K562 (cell line): ENCODE measurements around the gene DARS2. TPM values are rescaled to one million over a fixed set of nuclear protein-coding genes. Genes with fewer than 3 reads are reported as not detected.
A peak's percentile ranks its signal among the peaks of the same experiment; 100 is the strongest.

Experiments
- ASH1L ChIP-seq: fragments of 450-650 bp; IDR thresholded peaks from 2 replicates; pipeline ENCODE4 v1.6.1; 2018; ENCODE audit warnings: borderline replicate concordance, mild to moderate bottlenecking, low read depth; ENCODE audit not compliant: partially characterized antibody
- ATF3 ChIP-seq, 2 experiments: fragments of 450-650 bp in 1 of 2; sonication (generic) in 1 of 2; formaldehyde crosslinking in 1 of 2; IDR thresholded peaks in 1 of 2; conservative IDR thresholded peaks in 1 of 2; 2 replicates each; pipeline versions ENCODE4 v1.6.1 to v1.8.1; 2016 to 2023; ENCODE audit warnings: mild to moderate bottlenecking in 2 of 2, moderate library complexity in 2 of 2, inconsistent platforms in 1 of 2, missing genetic modification reagents in 1 of 2
- C11orf30 ChIP-seq: fragments of 450-650 bp; IDR thresholded peaks from 2 replicates; pipeline ENCODE4 v1.6.1; 2016; ENCODE audit warnings: low read depth, mild to moderate bottlenecking
- CREB3L1 ChIP-seq: fragments of 450-650 bp; IDR thresholded peaks from 2 replicates; pipeline ENCODE4 v1.6.1; 2014; ENCODE audit warnings: low read depth, mild to moderate bottlenecking, moderate library complexity, borderline replicate concordance
- ELF4 ChIP-seq: fragments of 450-650 bp; formaldehyde crosslinking; IDR thresholded peaks from 2 replicates; pipeline ENCODE4 v1.4.0; 2022; ENCODE audit warnings: missing genetic modification characterization
- EP400 ChIP-seq: fragments of 450-650 bp; IDR thresholded peaks from 2 replicates; pipeline ENCODE4 v1.6.1; 2017; ENCODE audit warnings: antibody characterized with exemption, mild to moderate bottlenecking, moderate library complexity
- FOXA1 ChIP-seq: fragments of 450-650 bp; IDR thresholded peaks from 2 replicates; pipeline ENCODE4 v1.6.1; 2016; ENCODE audit warnings: mild to moderate bottlenecking, borderline replicate concordance
- GATAD2A ChIP-seq: fragments of 450-650 bp; IDR thresholded peaks from 2 replicates; pipeline ENCODE4 v1.6.1; 2017
- HDAC2 ChIP-seq: fragments of 450-650 bp; IDR thresholded peaks from 2 replicates; pipeline ENCODE4 v1.6.1; 2016; ENCODE audit warnings: mild to moderate bottlenecking
- KLF16 ChIP-seq: IDR thresholded peaks from 2 replicates; pipeline ENCODE4 v1.6.1; 2016; ENCODE audit warnings: antibody characterized with exemption
- MCM3 ChIP-seq: fragments of 450-650 bp; IDR thresholded peaks from 2 replicates; pipeline ENCODE4 v1.6.1; 2016
- MEF2A ChIP-seq: IDR thresholded peaks from 2 replicates; pipeline ENCODE4 v1.6.1; 2011; ENCODE audit warnings: low read depth, mild to moderate bottlenecking, low read length, moderate library complexity; ENCODE audit not compliant: control insufficient read depth
- NFE2 ChIP-seq: IDR thresholded peaks from 2 replicates; pipeline ENCODE4 v1.6.1; 2014; ENCODE audit warnings: antibody characterized with exemption, low read depth
- SIN3A ChIP-seq, 2 experiments: fragments of 150-350 bp in 1 of 2; IDR thresholded peaks; 2 replicates each; pipeline ENCODE4 v1.6.1; 2011 to 2016; ENCODE audit warnings: borderline replicate concordance in 2 of 2, low read depth in 2 of 2, low read length in 2 of 2, mild to moderate bottlenecking in 2 of 2, moderate library complexity in 2 of 2; ENCODE audit not compliant: control insufficient read depth in 1 of 2
- UBTF ChIP-seq, 2 experiments: IDR thresholded peaks; 2 replicates each; pipeline ENCODE4 v1.6.1; 2012; ENCODE audit warnings: improper control_type of control experiment in 2 of 2, low read depth in 2 of 2, low read length in 2 of 2, borderline replicate concordance in 1 of 2
- ZBTB12 ChIP-seq: fragments of 250-450 bp; sonication (Bioruptor Pico); IDR thresholded peaks from 2 replicates; pipeline ENCODE4 v1.4.0; 2020
- ZC3H11A ChIP-seq: IDR thresholded peaks from 2 replicates; pipeline ENCODE4 v1.6.1; 2012; ENCODE audit warnings: low read depth, low read length, improper control_type of control experiment
- ZNF121 ChIP-seq: sonication (generic); formaldehyde crosslinking; conservative IDR thresholded peaks from 2 replicates; pipeline ENCODE4 v1.8.0; 2022; ENCODE audit warnings: missing genetic modification reagents
- ZNF124 ChIP-seq: sonication (generic); formaldehyde crosslinking; IDR thresholded peaks from 2 replicates; pipeline ENCODE4 v1.8.1; 2022; ENCODE audit warnings: missing genetic modification reagents
- ZNF3 ChIP-seq: fragments of 250-450 bp; sonication (Bioruptor Pico); IDR thresholded peaks from 2 replicates; pipeline ENCODE4 v1.5.0; 2021; ENCODE audit warnings: mild to moderate bottlenecking, moderate library complexity
- ZNF347 ChIP-seq: fragments of 450-650 bp; formaldehyde crosslinking; IDR thresholded peaks from 2 replicates; pipeline ENCODE4 v1.4.0; 2020; ENCODE audit warnings: low read depth, mild to moderate bottlenecking, moderate library complexity
- ZNF551 ChIP-seq: fragments of 250-450 bp; sonication (Bioruptor Pico); IDR thresholded peaks from 2 replicates; pipeline ENCODE4 v1.5.0; 2021; ENCODE audit warnings: mild to moderate bottlenecking, moderate library complexity
- polyA plus RNA-seq, 8 experiments: library from polyadenylated mRNA; depleted of rRNA in 4 of 8; stranded (reverse) in 5 of 8; unstranded in 3 of 8; fragments of >200 nt; fragmentation: Nextera tagmentation in 2 of 8; fragmentation: Illumina TruSeq in 1 of 8; extraction: Ambion mirVana in 2 of 8; extraction: Trizol in 1 of 8; gene quantifications; 2 replicates each; pipeline versions ENCODE4 v1.2.1 to v1.2.3, GENCODE V29; 2011 to 2014; ENCODE audit warnings: inconsistent platforms in 1 of 8, missing spikeins in 1 of 8
- total RNA-seq, 7 experiments: library from RNA; depleted of rRNA in 6 of 7; stranded (reverse); fragments of >200 nt in 6 of 7; fragmentation: Illumina TruSeq in 2 of 7; extraction: Trizol in 2 of 7; gene quantifications; 2 replicates each; pipeline versions ENCODE4 v1.2.1 to v1.2.3, GENCODE V29; 2011 to 2021; ENCODE audit warnings: low replicate concordance in 1 of 7

The DARS2 gene
- total and polyA plus RNA-seq, 9 of the 15 experiments (the other 6 are each of a cell fraction or from before 2014, with no cell fraction given), result 36.4 to 96.7 (median 68.6) TPM

GRCh38 chr1:173824315-173825081 lies at the start of gene DARS2, which contains the start of gene CENPL (continued):
- TF ChIP-seq CREB3L1, result peak; percentile 96
- 0 out of 2 replicates have a peak, but pooled peaks have one; percentile 51 for TF ChIP-seq MEF2A
- peak; percentile 86; the same call in 1 of the 2 replicates for TF ChIP-seq ELF4 (CRISPR knock-in tag)
- TF ChIP-seq ZNF3 (CRISPR knock-in tag), result no peak
- TF ChIP-seq HDAC2, result peak; percentile 76
- peak; percentile 83 for TF ChIP-seq ZBTB12 (CRISPR knock-in tag)
- no peak for TF ChIP-seq ZNF551 (CRISPR knock-in tag)
- no peak for TF ChIP-seq FOXA1
- peak; percentile 62 to 90; a peak in 2 of 4 replicates for TF ChIP-seq SIN3A (IDR thresholded peaks at IDR 0.05; ENCODE audit: borderline replicate concordance in 2 of 2, control insufficient read depth in 1 of 2, low read depth in 2 of 2, low read length in 2 of 2)
- TF ChIP-seq ZNF347 (CRISPR knock-in tag), result no peak
- TF ChIP-seq ZNF124 (CRISPR knock-in tag), result no peak
- TF ChIP-seq NFE2, result no peak; the same call in 1 of the 2 replicates
- TF ChIP-seq GATAD2A, result no peak
- peak; percentile 93 for TF ChIP-seq C11orf30
- TF ChIP-seq UBTF (IDR thresholded peaks at IDR 0.05; ENCODE audit: borderline replicate concordance in 1 of 2, low read depth in 2 of 2, low read length in 2 of 2), result peak; percentile 58 to 79; a peak in 1 of 4 replicates
- TF ChIP-seq ZNF121 (CRISPR knock-in tag), result no peak; the same call in 1 of the 2 replicates
- TF ChIP-seq KLF16, result no peak
- no peak for TF ChIP-seq MCM3
- peak; percentile 85 for TF ChIP-seq ASH1L
- no peak for TF ChIP-seq ZC3H11A
- TF ChIP-seq EP400, result peak; percentile 99
- no peak for TF ChIP-seq ATF3 (IDR thresholded peaks at IDR 0.05)
- TF ChIP-seq ATF3 (CRISPR knock-in tag; conservative IDR thresholded peaks at IDR 0.05), result peak; percentile 85
